Activated T-cell treated with anti-CD3 and anti-CD28 coated beads for 24 hours (primary cell): ENCODE data around the gene SETD1B.
"Not testable (repeated sequence)": the region's sequence is repeated elsewhere in the genome, so short reads cannot be mapped to it uniquely, and the experiment has no call there.

Source experiments
- DNase-seq: peaks from one replicate; pipeline ENCODE4 v3.0.0-alpha.2; 2020; ENCODE audit warnings: low read depth

Gene SETD1B

DNA sequence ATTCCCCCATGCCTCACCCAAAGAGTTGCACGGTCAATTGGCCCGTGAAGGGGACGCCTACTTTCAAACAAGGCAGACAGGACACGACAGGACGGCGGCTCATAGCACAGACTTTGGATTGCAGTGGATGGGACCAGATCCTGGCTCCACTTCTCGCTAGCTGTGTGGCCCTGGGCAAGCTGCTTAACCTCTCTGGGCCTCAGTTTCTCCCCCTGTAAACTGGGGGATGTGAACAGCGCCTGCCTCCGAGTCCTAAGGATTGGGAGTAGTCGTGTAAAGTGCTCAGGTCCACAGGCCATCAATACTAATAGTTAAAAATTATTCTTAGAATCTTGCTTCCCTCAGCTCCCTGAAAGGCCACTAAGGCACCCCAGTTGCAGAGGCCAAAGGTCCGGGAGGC lies 23.4 kb upstream of the SETD1B start:
- DNase-seq = no peak

DNA sequence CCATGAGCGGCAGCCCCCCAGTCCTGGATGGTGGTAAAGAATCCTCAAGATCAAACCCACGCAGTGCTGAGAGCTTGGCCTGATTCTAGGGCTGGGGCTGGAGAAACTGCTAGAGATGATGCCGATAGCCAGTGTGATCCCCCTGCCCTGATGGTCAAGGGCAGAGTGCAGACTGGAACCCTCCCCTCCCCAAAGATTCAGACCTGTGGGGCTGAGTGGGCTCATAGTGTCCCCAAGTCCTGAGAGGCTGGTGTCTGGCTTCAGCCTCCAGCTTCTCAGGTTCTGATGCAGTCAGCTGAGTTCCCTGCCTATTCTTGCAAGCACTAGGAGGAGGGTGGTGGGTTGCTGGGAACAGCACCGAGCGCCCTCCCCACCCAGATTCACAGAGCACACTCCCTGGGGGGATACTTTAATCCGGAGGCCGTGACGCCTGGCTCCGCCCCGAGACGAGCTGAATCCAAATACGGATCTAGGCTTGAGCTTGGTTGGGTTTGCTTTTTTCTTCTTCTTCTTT lies 22.3 kb upstream of the SETD1B start:
- no peak for DNase-seq

DNA sequence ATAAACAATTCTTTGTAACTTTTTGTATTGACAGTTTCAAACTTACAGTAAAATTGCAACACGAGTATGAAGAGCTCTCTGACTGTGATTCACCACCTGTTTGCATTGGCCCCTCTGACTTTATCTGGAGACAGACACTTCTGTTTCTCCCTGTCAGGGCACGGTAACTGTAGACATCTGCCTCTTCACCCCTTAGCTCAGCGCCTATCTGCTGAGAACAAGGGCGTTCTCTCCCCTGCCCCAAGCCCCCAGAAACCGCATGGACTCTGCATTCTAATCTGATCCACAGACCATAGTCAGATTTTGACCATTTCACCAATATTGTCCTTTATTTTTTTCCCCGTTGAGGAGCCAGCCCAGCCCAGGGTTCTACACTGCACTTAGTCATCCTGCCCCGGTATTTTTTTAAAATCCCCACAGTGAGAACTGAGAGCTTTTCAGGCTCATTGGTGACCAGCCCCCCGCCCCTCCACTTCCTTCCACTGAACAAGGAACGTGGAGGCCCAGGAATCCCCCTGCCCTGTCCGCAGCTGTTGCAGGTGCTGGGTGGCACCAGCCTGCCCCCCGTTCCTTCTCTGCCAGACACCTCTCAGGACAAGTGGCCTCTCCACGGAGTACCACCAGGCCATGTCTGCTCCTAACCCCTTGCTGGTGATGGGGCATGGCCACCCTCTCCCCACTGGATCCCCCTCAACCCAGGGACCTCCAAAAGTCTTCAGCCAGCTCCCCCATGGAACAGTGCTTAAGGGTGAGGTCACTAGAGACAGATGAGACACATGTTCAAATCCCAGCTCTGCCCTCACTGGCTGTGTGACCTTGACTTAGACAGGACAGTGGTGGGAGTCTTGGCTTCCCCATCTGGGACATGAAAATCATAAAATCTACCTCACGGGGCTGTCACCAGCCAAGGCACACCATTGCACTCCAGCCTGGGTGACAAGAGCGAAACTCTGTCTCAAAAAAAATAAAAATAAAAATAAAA lies 21.5 kb upstream of the SETD1B start:
- DNase-seq = no peak

DNA sequence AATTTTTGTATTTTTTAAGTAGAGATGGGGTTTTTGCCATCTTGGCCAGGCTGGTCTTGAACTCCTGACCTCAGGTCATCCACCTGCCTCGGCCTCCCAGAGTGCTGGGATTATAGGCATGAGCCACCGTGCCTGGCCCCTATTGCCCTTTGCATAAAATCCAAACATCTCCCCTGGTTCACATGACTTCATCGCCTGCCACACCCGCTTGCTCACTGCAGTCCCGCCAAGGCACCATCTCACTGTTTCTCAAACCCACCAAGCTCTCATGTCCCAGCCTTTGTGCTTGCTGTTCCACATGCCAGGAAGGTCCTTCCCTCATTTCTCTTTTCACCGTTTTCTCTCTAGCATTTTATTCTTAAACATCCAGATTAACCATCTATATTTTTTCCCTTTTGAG lies 20.0 kb upstream of the SETD1B start:
- no peak for DNase-seq

DNA sequence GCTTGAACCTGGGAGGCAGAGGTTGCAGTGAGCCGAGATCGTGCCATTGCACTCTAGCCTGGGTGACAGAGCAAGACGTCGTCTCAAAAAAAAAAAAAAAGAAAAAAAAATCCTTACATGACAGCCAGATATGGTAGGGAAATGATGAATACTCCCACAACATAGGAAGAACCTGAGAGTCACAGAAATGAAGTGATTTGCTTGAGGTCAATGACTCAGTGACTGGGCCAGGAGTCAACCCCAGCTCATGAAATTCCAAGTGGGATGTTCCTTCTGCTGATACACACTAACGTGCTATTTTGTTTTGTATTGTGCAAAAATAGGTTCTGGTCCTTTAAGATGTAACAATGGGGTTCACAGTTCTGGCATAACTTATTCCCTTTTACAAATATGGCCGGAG lies 19.3 kb upstream of the SETD1B start:
- DNase-seq = no peak

DNA sequence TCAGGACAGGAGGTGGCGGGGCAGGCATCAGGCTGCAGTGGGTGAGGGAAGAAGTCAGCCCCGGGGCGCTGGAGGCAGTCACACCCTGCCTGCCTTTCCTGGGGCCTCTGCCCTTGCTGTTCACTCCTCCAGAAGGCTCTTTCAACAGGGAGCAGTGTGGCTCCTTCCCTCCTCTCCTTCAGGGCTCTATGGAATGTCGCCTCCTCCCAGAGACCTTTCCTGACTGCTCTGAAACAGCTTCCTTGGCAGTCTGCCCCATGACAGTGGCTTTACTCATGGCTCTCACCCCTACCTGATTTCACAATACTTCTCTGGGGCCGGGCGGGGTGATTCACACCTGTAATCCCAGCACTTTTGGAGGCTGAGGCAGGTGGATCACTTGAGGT lies 17.4 kb upstream of the SETD1B start:
- DNase-seq = no peak

DNA sequence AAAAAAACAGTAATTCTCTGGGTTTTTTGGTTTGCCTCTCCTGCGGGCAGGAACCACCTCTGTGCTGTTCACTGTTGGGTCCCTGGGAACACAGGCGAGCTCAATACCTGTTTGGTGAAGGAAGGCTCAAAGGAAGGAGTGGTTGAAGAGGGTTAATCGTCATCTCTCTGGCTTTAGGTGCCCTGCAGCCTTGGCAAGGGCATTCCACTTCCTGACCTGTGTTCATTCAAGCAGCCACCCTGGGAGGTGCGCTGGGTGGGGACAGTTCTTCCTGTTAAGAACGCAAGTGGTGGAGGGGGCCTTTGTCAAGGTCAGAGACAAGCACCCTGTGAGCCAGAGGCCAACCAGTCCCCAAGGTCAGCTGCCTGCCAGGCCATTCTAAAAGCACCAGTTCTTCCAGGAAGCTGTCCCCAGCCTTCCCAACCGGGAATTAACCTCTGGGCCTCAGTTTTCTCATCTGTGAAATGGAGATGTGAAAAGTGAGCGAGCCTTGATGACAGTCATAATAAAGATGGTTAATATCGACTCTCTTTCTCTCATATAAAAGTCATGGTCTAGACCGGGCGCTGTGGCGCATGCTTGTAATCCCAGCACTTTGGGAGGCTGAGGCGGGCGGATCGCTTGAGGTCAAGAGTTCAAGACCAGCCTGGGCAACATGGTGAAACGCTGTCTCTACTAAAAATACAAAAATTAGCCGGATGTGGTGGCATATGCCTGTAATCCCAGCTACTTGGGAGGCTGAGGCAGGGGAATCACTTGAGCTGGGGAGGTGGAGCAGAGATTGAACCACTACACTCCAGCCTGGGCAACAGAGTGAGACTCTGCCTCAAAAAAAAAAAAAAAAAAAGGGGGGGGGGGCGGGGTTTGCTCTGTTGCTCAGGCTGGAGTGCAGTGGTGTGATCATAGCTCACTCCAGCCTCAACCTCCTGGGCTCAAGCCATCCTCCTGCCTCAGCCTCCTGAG lies 16.5 kb upstream of the SETD1B start:
- no peak for DNase-seq

GRCh38 chr12:121788176-121788818 lies 15.5 kb upstream of the SETD1B start:
- DNase-seq = no peak

DNA sequence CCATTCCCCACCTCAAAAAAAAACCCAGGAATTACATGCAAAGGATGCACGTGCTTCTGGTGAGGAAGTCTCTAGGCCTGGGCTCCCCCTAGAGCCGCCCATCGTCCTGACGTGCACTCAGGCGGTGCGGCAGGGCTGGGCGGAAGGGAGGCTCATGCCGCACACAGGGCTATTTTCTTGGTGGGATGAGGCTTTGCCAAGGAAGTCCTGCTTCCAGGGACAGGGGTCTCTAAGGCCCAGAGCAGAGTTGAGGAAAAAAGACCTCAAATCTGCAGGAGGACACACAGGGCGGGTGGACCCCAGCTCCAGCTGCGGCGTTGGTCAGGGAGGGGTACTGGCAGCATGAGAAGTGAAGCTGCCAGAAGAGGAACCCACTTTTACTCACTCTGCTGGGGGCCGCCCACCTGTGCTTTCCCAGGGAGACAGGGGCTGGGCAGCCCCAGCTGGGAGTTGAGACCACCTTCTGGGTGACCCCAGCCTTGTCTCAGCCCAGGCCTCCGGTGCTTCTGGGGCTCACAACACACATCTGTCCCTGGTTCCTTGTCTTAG lies 14.5 kb upstream of the SETD1B start:
- DNase-seq = no peak

DNA sequence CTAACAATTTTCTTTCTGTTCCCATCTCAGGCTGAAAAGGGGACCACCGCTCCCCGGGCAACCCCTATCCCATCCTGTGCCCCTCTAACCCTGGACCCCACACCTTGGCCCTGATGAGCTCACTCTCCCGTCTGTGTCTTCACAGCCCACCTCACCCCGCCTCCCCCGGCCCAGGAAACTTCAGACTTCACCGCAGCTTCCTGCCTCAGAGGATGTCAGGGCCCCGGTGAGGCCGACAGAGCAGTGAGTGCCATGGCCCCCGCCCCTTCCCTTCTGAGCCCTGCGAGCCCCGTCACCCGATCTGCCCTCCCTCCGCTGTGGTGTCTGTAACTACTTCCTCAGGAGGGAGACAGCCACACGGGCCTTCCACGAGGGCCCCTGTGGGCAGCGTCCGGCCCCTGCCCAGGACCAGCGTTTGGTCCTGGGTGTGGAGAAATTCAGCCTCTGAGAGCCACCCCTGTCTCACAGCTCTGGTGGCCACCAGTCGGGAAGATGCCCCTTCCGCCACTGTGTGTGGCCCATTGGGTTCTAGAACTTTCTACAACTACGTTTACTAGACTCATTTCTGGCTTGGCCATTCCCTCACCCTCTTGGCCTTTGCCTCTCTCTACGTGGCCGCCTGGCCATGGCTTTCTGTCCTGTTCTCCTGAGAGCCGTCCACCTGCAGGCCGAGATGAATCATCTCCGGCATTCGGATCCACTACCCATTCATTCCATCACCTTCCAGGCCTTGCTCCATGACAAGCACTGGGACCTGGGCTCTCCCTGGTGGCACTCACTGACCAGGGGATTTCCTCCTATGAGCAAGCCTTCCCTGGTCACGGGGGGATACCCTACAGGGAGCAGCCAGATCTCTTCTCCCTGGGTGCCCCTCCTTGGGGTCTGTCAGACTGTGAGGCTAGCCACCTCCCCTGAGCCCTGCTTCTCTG lies 13.7 kb upstream of the SETD1B start:
- peak; percentile 89 for DNase-seq

DNA sequence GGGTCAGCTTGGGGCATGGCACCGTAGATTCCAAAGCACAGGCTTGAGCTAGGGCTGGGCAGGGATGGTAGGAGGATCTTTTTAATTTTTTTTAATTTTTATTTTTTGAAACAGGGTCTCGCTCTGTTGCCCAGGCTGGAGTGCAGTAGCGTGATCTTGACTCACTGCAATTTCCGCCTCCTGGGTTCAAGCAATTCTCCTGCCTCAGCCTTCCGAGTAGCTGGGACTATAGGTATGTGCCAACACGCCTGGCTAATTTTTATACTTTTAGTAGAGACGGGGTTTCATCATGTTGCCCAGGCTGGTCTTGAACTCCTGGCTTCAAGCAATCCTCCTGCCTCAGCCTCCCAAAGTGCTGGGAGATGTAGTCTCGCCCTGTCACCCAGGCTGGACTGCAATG lies 13.0 kb upstream of the SETD1B start:
- DNase-seq = not testable (repeated sequence)

DNA sequence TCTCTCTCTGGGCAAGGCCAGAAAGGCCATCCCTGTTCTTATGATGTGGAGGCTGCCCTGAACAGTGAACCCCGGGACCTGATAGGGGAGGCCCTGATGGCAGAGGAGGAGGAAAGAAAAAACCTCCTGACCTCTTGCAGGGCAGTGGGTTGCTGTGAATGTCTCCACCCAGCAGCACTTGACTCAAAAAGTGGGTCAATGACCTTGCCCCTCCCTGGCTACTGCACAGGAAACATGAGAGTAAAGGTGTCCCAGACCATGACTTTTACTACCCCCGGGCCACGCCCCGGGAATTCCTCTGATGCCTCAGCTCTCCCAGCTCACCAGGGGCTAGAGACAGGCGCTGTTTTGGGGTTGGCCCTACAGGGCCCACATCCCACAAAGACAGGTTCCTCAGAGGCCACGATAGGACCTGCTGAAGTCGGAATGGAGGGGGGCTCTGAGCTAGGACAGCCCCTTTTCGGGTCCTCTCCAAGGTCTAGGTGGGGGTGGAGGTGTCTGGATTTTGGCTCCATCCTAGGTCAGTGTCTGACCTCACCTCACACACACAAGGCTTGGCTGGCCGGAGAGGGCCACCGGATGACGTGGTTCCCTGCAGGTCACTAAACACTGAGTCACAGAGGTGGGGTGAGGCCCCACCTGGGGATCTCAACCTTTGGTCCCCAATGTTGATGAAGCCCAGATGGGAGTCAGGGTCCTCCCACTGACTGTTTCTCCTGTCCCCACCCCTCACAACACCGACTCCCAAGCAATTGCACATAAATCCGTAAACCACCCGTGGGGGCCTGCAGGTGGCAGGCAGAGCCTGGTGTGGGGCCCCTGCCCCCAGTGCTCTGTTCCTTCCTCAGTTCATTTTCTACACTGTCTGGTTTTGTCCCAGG lies 11.9 kb upstream of the SETD1B start:
- no peak for DNase-seq

DNA sequence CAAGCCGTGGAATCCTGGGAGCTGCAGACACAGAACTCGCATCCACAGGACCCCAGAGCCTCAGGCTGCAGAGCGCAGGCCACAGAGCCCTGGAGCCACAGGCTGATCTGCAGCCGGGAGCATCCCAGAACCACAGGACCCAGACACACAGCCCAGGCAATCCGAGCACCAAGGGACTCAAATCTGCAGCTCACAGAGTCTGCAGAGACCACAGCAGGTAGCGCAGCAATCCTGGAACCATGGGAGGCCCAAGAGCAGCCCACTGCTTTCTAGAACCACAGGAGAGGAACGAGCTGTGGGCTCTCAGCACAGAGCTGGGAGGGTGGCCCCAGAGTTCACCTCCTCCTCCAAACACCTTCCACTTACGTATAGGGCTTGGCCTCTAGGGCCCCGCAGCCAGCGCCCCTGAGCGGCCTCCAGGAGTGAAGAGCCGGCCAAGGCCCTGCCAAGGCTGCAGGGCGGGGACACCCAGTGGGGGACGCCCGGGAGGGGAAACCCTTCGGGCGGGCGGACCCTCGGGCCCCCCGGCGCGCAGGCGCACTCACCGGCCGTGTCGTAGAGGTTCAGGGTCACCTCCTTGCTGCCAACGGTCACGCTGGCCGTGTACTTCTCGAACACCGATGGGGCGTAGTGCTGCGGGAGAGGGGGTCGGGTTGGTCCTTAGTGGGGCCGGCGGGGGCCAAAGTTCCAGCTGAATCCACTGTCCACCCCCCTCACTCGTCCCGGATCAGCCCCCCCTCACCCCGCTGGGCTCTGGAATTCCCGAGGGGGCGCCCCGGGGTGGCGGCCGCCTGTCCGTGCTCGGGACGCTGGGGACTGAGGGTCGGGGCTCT lies 11.0 kb upstream of the SETD1B start:
- DNase-seq = no peak

GRCh38 chr12:121793440-121793837 lies 10.4 kb upstream of the SETD1B start, which contains the start of gene RHOF:
RHOF (minus strand) TSS chr12:121793688; CDS start chr12:121793633, 55 bp downstream.
- no peak for DNase-seq

GRCh38 chr12:121793838-121794533 lies 9.8 kb upstream of the SETD1B start:
- DNase-seq = peak; percentile 93

DNA sequence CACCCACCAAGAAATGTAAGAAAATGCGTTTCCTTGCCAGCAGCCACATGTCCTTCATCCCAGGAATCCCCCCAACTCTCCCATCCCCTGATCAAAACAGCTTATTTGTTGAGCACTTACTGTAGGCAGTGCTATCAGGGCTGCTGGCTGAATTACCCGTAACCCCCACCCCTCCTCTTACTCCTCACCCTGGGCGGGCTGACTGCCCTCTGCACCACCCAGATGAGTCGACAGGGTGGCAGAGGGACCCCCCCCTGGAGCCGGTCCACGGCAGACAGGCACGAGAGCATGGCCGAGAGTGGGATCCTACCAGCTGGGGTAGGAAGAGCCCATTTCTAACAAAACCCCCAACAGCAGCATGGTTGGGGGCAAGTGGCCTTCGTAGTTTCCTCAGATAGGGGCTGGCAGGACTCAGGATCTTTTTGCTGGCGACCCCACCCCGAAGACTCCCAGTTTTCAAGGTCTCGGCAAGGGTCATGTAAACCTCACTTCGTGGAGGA lies 9.2 kb upstream of the SETD1B start:
- no peak for DNase-seq
